H9 (cell line): ENCODE measurements around the gene MUC4. TPM values are rescaled to one million over a fixed set of nuclear protein-coding genes. Genes with fewer than 3 reads are reported as not detected.
"Not testable (repeated sequence)": the region's sequence is repeated elsewhere in the genome, so short reads cannot be mapped to it uniquely, and the experiment has no call there.

Experiments
- DNase-seq: peaks from one replicate; pipeline ENCODE4 v3.0.0-alpha.2; 2017
- H2AFZ ChIP-seq: one replicate; pipeline ENCODE4 v1.6.1; 2013; ENCODE audit warnings: mild to moderate bottlenecking, low read length, control low read depth, moderate library complexity
- H2AK5ac ChIP-seq: 2 replicates; pipeline ENCODE4 v1.6.1; 2013; ENCODE audit warnings: low read length, control low read depth, mixed read lengths; ENCODE audit not compliant: insufficient read length
- H2BK120ac ChIP-seq: one replicate; pipeline ENCODE4 v1.6.1; 2013; ENCODE audit warnings: low read depth, mild to moderate bottlenecking, low read length, control low read depth, inconsistent platforms; ENCODE audit not compliant: poor library complexity, severe bottlenecking
- H2BK12ac ChIP-seq: 2 replicates; pipeline ENCODE4 v1.6.1; 2013; ENCODE audit warnings: low read length, control low read depth, mixed read lengths, low read depth; ENCODE audit not compliant: insufficient read length
- H2BK15ac ChIP-seq: 2 replicates; pipeline ENCODE4 v1.6.1; 2013; ENCODE audit warnings: low read depth, low read length, control low read depth
- H2BK20ac ChIP-seq: one replicate; pipeline ENCODE4 v1.6.1; 2013; ENCODE audit warnings: low read depth, mild to moderate bottlenecking, low read length, control low read depth, inconsistent platforms; ENCODE audit not compliant: poor library complexity, severe bottlenecking
- H2BK5ac ChIP-seq: 2 replicates; pipeline ENCODE4 v1.6.1; 2013; ENCODE audit warnings: low read length, control low read depth, mixed read lengths; ENCODE audit not compliant: insufficient read length
- H3K14ac ChIP-seq: 2 replicates; pipeline ENCODE4 v1.6.1; 2013; ENCODE audit warnings: low read length, control low read depth; ENCODE audit not compliant: insufficient read depth
- H3K18ac ChIP-seq: 2 replicates; pipeline ENCODE4 v1.6.1; 2013; ENCODE audit warnings: low read depth, mild to moderate bottlenecking, mixed read lengths, low read length, control low read depth; ENCODE audit not compliant: insufficient read length
- H3K23ac ChIP-seq: 2 replicates; pipeline ENCODE4 v1.6.1; 2013; ENCODE audit warnings: low read length, control low read depth, mixed read lengths, low read depth; ENCODE audit not compliant: insufficient read length
- H3K23me2 ChIP-seq: 2 replicates; pipeline ENCODE4 v1.6.1; 2013; ENCODE audit warnings: low read depth, mild to moderate bottlenecking, mixed read lengths, low read length, control low read depth; ENCODE audit not compliant: insufficient read length, poor library complexity, severe bottlenecking
- H3K27ac ChIP-seq: 2 replicates; pipeline ENCODE4 v1.5.1; 2013; ENCODE audit warnings: low read length, control low read depth, mixed read lengths, low read depth; ENCODE audit not compliant: insufficient read length
- H3K27me3 ChIP-seq: 2 replicates; pipeline ENCODE4 v1.6.1; 2013; ENCODE audit warnings: low read length, control low read depth, inconsistent platforms; ENCODE audit not compliant: insufficient read depth
- H3K4ac ChIP-seq: 2 replicates; pipeline ENCODE4 v1.6.1; 2013; ENCODE audit warnings: low read depth, mild to moderate bottlenecking, control low read depth, inconsistent platforms, low read length, moderate library complexity
- H3K4me1 ChIP-seq: 2 replicates; pipeline ENCODE4 v1.6.1; 2013; ENCODE audit warnings: low read length, control low read depth, inconsistent platforms; ENCODE audit not compliant: insufficient read depth
- H3K4me2 ChIP-seq: 2 replicates; pipeline ENCODE4 v1.6.1; 2013; ENCODE audit warnings: low read length, control low read depth, mixed read lengths; ENCODE audit not compliant: insufficient read length, insufficient read depth
- H3K56ac ChIP-seq: 2 replicates; pipeline ENCODE4 v1.6.1; 2013; ENCODE audit warnings: low read depth, mild to moderate bottlenecking, mixed read lengths, low read length, control low read depth; ENCODE audit not compliant: insufficient read length
- H3K79me1 ChIP-seq: 2 replicates; pipeline ENCODE4 v1.6.1; 2013; ENCODE audit warnings: low read depth, mild to moderate bottlenecking, moderate library complexity, low read length, control low read depth, inconsistent platforms; ENCODE audit not compliant: insufficient read depth, poor library complexity, severe bottlenecking
- H3K79me2 ChIP-seq: 2 replicates; pipeline ENCODE4 v1.6.1; 2013; ENCODE audit warnings: low read length, control low read depth, inconsistent platforms; ENCODE audit not compliant: insufficient read depth
- H3K9ac ChIP-seq: 2 replicates; pipeline ENCODE4 v1.6.1; 2013; ENCODE audit warnings: low read length, control low read depth, mixed read lengths; ENCODE audit not compliant: insufficient read length; ENCODE audit errors: extremely low read depth
- H3K9me3 ChIP-seq: one replicate; pipeline ENCODE4 v1.6.1; 2013; ENCODE audit warnings: low read depth, low read length, inconsistent platforms; ENCODE audit not compliant: control insufficient read depth
- H3T11ph ChIP-seq: one replicate; pipeline ENCODE4 v1.6.1; 2013; ENCODE audit warnings: mild to moderate bottlenecking, low read length, control low read depth, inconsistent platforms
- H4K20me1 ChIP-seq: one replicate; pipeline ENCODE4 v1.6.1; 2013; ENCODE audit not compliant: control insufficient read depth, insufficient read length, insufficient read depth
- H4K5ac ChIP-seq: 2 replicates; pipeline ENCODE4 v1.6.1; 2013; ENCODE audit warnings: low read depth, mild to moderate bottlenecking, mixed read lengths, low read length, control low read depth; ENCODE audit not compliant: insufficient read length
- H4K8ac ChIP-seq: replicated peaks from 2 replicates; pipeline ENCODE4 v1.6.1; 2013; ENCODE audit warnings: low read length, control low read depth, mixed read lengths, low read depth; ENCODE audit not compliant: insufficient read length
- H4K91ac ChIP-seq: 2 replicates; pipeline ENCODE4 v1.6.1; 2013; ENCODE audit warnings: low read depth, mild to moderate bottlenecking, moderate library complexity, mixed read lengths, low read length, control low read depth; ENCODE audit not compliant: insufficient read length
- H3K27ac Mint-ChIP-seq, 3 experiments: 2 replicates in 2 of 3; 3 replicates in 1 of 3; pipeline ENCODE4 v1.8.0; 2020 to 2021; ENCODE audit warnings: mixed read lengths in 3 of 3, mild to moderate bottlenecking in 1 of 3, moderate library complexity in 1 of 3
- H3K27me3 Mint-ChIP-seq: 2 replicates; pipeline ENCODE4 v1.8.0; 2021; ENCODE audit warnings: low read depth, mild to moderate bottlenecking, moderate library complexity, mixed read lengths
- H3K36me3 Mint-ChIP-seq, 3 experiments: 2 replicates in 2 of 3; 3 replicates in 1 of 3; pipeline ENCODE4 v1.8.0; 2020 to 2021; ENCODE audit warnings: low read depth in 3 of 3, mixed read lengths in 3 of 3; ENCODE audit not compliant: insufficient read depth in 1 of 3
- H3K4me1 Mint-ChIP-seq, 2 experiments: 2 replicates each; pipeline ENCODE4 v1.8.0; 2020; ENCODE audit warnings: mixed read lengths in 2 of 2
- H3K4me3 Mint-ChIP-seq, 2 experiments: 2 replicates in 1 of 2; 3 replicates in 1 of 2; pipeline ENCODE4 v1.8.0; 2020 to 2021; ENCODE audit warnings: mild to moderate bottlenecking in 2 of 2, mixed read lengths in 2 of 2, moderate library complexity in 1 of 2
- H3K9me3 Mint-ChIP-seq, 2 experiments: 2 replicates in 1 of 2; 3 replicates in 1 of 2; pipeline ENCODE4 v1.8.0; 2020; ENCODE audit warnings: mild to moderate bottlenecking in 2 of 2, mixed read lengths in 2 of 2, moderate library complexity in 1 of 2
- CTCF ChIP-seq: fragments of 200-600 bp; sonication (generic); conservative IDR thresholded peaks from 3 replicates; pipeline ENCODE4 v1.8.0; 2021; ENCODE audit warnings: antibody characterized with exemption, mild to moderate bottlenecking
- WGBS: extraction: QIAGEN DNeasy Blood & Tissue Kit; methylation state at CpG from one replicate; pipeline ENCODE4 v1.1.7; 2013; ENCODE audit warnings: missing lambda C conversion rate, low lambda C conversion rate, mixed read lengths; ENCODE audit not compliant: insufficient read length; ENCODE audit errors: extremely low coverage; 5-methylcytosine and 5-hydroxymethylcytosine counted together
- total RNA-seq: library from RNA; stranded (reverse); gene quantifications from 2 replicates; pipeline ENCODE4 v1.2.1, GENCODE V29; 2021

Gene MUC4
- total RNA-seq, 1 experiment from 2014 or later: 1.2 TPM

GRCh38 chr3:195771646-195772300, 40.0 kb downstream of the MUC4 start:
- Histone ChIP-seq H3T11ph (no peak overlapping the region), H4K20me1 (no peaks in the 10 kb centered on the region), H3K27me3 (no peaks in the 10 kb centered on the region), H3K14ac (no peak overlapping the region), H3K79me1 (no peaks in the 10 kb centered on the region), H2BK5ac (no peak overlapping the region), H2BK12ac (no peak overlapping the region), H4K91ac (no peak overlapping the region), H2BK15ac (no peak overlapping the region), H3K27ac (no peak overlapping the region), H3K18ac (no peak overlapping the region), H3K9ac (no peak overlapping the region), H3K4me1 (no peaks in the 10 kb centered on the region), H4K5ac (no peak overlapping the region), H2AK5ac (no peak overlapping the region), H3K4ac (no peak overlapping the region), H2AFZ (no peak overlapping the region), H3K9me3 (no peaks in the 10 kb centered on the region), H2BK20ac (no peak overlapping the region), H3K23me2 (peaks cover 2% of the 10 kb centered on the region), H3K79me2 (no peaks in the 10 kb centered on the region), H2BK120ac (no peak overlapping the region), H3K56ac (no peak overlapping the region), H4K8ac (no peak overlapping the region), H3K23ac (no peak overlapping the region), H3K4me2 (no peak overlapping the region)
- Mint-ChIP-seq H3K4me3 (no peak overlapping the region), H3K36me3 (peaks cover 0 to 10% (median 2%) of the 10 kb centered on the region in 3 experiments; a peak in 1 of 7 replicates), H3K9me3 (peaks cover 3 to 10% of the 10 kb centered on the region in 2 experiments; a peak in 4 of 5 replicates), H3K4me1 (no peaks in the 10 kb centered on the region; a peak in 1 of 4 replicates), H3K27ac (peak overlapping the region in 1 of 3 experiments; percentile 93; a peak in 1 of 7 replicates), H3K27me3 (no peaks in the 10 kb centered on the region; the same call in none of the 2 replicates)
- WGBS: no CpG with 5 or more reads among the region's 14 CpGs
- no peak for DNase-seq
- TF ChIP-seq CTCF: no peak

GRCh38 chr3:195770841-195771645, 40.7 kb downstream of the MUC4 start:
- not testable (repeated sequence) for H3K36me3 Mint-ChIP-seq, H4K5ac ChIP-seq, H2BK15ac ChIP-seq, H3K4me3 Mint-ChIP-seq, H3K4me2 ChIP-seq, H2BK5ac ChIP-seq, H3K4me1 ChIP-seq, H2BK20ac ChIP-seq, H3K4ac ChIP-seq, H3K56ac ChIP-seq, H2BK120ac ChIP-seq, H3K27ac Mint-ChIP-seq, H3K9ac ChIP-seq, H3K14ac ChIP-seq, H3T11ph ChIP-seq, H3K23ac ChIP-seq, DNase-seq, H2BK12ac ChIP-seq, H4K20me1 ChIP-seq, H2AFZ ChIP-seq, H4K91ac ChIP-seq, H3K9me3 Mint-ChIP-seq, H3K18ac ChIP-seq, H3K27me3 Mint-ChIP-seq, H3K4me1 Mint-ChIP-seq, H3K79me2 ChIP-seq, H2AK5ac ChIP-seq, H3K27me3 ChIP-seq, H4K8ac ChIP-seq, H3K27ac ChIP-seq, H3K9me3 ChIP-seq, H3K79me1 ChIP-seq, H3K23me2 ChIP-seq
- no CpG with 5 or more reads among the region's 28 CpGs for WGBS
